IPS-11a (cell line): Measurements from ENCODE around the gene CBX1.

Experiments used
- H3K4me3 ChIP-seq: one replicate; pipeline ENCODE4 v1.5.1; 2013; ENCODE audit warnings: low read depth, low read length, control low read depth

CBX1 gene

DNA sequence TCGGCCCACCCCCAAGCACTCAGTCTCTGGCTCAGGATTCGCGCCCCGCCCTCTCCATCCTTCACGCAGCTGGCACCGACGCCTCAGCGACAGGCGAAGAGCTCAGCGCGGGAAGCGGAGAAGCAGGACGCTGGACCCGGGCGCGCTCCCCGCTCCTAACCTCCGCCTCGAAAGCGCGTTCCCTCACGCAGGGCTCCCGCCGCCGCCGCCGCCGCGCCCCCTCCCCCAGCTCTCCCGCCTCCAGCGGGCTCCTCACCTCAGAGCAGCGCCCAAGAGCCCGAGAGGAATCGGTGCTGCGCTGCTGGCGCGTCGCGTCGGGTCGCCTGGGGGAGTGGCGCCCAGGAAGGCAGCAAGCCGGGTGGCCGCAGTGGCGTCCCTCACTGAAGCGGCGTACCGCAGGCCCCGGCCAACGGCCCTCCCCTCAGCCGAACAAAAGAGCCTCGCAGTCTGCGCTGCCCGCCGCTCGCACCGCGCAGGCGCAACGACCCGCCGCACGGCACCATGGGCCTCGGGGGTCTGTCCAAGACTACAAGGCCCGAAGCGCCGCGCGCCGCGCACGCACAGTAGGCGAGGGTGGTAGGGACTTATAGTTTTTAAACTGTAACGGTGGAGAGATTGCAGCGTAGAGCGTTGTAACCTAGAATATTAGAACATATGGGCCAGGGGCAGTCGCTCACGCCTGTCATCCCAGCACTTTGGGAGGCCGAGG, at the start of gene CBX1:
Gene CBX1, minus strand, starts transcription at position 467 of the 709 bp plus-strand sequence. CDS start 24,474 bp downstream, outside the sequence.
- H3K4me3 ChIP-seq, result peak within 1 kb of the TSS; percentile 83

DNA sequence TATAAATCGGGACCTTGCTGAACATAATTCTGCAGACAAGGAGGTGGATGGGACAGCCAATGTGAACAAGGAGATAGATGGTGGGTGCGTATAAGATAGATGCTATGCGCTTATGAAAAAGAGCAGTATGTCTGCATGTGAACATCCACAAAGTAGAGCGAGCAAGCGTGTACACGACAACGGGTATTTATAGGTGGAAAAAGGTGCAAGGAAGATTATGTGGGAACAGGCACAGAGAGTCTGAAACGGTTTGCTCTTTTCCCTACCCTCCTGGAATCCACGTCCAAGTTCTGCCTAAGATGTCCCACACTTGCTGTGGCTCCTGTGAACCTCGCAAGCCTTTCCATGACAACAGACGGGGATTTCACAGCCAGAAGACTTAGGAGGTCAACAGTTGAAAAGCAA, 49.3 kb upstream of the CBX1 start:
- H3K4me3 ChIP-seq, result no peak overlapping the region

DNA sequence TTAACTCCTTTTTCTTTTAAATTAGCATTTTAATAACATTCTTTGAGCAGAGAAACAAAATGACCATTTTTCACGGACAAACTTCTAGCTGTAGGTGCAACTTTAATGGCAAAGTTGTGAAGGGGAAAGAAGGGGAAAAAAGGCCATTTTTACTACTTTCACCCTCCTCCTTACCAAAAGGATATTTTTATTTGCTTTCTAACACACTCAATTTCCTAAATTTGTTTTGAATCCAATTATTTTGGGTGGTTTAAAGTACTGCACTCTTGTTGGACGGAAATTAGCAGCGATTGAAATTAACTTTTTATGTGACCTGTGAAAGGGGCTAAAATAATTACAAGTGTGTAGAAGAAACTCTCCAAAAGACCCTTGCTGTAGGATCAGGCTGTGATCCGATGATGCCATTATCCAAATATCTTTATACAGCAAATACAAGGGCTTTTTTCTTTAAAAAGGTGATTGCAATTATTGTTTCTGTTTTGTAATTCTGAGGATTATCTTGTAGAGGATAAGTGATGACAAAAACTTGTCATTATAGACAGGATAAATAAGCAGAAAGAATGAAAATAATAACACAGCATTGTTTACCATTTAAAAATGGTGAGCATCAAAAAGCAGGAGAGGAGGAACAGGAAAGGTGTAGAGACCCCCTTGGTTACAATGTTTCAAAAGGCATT, 48.6 kb upstream of the CBX1 start:
- H3K4me3 ChIP-seq, result no peak overlapping the region

DNA sequence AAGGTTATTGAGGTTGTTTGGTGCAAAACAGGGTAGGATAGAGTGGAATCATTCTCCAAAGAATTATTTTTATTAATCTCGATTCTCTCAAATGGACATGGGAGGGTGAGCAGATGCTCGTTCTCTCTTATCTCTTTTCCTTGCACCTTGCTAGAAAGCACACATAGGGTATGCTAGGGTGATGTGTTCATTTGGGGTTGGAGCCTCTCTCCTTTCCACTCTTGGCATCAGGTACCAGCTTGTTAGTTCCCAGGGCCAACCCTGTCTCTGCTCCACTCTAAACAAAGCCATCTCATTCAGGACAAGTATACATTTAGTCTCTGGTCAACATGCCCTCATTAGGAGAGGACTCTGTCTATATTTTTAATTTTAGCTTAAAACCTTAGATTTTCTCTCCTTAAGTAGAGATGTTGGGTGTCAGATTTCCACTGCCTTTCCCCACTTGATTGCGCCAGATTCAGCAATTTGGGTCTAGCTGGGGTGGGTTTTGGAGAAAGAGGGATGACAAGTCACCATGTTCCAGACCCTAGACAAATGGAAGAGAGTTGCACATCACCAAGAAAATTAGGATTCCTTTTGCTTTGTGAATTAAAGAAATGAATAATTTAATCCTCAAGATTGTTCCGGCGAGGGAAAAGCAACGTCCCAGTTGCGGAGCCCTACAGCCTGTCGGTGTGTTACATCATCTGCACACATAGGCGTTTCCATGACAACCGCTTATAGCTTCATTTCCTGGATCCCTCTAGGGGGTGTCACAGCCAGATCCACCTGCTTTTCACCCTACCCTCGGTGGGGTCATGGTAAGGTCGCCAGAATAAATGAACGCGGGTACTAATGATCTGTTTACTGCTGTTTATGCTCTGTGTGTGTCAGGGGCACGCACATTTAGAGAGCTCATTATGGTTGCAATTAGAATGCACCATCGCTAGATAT, 47.8 kb upstream of the CBX1 start:
- no peak overlapping the region for H3K4me3 ChIP-seq

DNA sequence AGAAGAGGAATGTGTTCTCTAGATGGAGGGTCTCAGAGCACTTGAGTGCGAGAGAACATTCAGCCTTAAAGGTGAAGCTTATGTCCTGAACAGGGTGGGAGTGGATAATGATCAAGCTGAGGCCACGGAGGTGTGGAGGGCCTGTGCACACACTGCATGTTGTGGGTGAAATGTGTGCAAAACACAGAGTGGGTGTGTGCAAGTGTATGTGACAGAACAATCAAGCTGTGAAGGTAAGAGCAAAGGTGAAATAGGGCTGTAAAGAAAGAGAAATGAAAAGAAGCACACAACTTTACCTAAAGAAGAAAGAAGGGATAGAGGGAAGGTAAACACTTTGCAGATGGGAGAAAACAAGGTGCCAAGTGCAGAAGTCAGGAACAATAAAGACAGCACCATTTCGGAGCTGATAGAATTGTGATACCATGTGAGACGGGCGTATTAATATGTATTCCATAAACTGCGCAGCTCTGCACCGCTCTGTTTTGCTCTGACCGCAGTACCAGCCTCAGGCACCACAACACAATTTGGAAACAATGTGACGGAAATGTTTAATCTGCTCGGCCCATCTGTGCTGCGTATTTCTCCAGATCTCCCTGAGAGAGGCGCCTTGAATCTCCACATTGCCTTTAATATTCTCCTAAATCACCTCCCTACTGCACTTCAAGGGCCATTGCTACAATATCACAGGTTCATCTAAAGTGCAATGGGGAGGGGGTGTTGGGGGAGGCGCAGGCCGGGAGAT, 46.9 kb upstream of the CBX1 start:
- no peak overlapping the region for H3K4me3 ChIP-seq

DNA sequence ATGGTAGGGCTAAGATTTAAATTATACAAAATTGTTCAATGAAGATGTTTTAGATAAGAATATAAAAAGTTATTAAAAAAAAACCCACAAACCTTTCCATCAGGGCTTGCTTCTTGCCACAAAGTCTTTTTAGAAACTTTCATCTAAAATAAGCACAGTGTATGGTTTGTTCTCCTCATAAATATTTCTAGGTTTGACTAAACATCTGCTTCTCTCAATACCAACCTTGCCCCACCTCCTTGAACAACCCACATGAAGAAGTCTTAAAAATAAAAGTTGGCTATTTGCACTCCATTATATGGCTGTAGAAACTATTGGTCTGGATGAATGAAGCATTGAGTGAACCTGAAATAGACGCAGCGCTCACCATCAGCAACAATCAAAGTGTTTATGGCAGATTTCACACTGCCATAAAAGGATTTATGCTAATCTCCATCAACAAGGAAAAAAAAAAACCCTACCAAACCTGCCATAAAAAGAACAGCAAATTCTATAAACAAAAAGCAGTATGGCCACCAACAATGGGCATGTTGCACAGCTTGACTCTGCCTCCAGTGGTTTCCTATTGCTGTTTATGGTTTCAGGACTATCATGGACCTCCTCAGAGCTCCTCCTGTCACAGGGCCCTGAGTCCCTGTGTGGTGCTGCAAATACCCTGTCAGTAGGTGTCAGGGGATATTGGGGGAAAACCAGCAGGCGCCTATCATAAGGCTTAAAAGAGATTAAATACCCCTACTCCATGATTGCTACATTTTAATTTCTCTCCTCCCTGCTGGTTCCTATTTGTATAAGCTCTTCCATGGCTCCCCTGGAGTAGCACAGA, 43.9 kb upstream of the CBX1 start:
- H3K4me3 ChIP-seq, result no peak overlapping the region

DNA sequence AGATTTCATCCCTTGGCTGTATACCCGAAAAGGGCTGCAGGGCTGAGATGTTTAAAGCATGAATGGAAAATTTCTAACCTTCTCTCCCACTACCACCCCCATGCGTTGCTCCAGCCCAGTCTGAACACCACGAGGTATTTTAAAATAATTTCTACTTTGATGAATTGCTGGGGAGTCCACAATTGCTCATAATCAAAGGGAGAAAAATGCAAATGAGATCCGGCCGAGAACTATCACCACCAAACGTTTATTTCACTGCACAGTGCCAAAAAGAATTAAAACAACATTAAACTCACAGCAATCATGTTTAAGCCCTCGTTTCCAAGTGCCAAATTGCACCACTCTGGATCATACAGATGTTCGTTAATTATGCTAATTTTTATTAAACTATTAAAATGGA, 43.0 kb upstream of the CBX1 start:
- H3K4me3 ChIP-seq, result no peak overlapping the region

DNA sequence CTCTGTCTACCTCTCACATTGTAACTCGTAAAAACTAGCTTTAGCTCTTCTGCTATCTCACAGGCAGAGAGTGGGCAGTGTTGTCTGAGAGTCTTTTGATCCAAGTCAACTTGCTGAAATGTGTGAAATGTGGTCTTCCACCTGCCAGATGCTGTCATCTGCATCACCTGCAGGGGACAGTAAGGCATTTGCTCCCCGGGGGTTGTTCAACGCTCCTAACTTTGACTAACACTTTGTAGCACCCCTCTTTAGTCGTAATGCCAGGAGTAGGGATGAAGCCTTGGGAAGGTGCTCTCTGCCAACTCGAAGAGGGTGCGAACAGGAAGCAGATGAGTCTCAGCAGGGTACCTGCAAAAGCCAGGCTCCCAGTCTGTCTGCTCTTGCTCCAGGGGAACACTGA, 42.4 kb upstream of the CBX1 start:
- H3K4me3 ChIP-seq, result no peak overlapping the region

DNA sequence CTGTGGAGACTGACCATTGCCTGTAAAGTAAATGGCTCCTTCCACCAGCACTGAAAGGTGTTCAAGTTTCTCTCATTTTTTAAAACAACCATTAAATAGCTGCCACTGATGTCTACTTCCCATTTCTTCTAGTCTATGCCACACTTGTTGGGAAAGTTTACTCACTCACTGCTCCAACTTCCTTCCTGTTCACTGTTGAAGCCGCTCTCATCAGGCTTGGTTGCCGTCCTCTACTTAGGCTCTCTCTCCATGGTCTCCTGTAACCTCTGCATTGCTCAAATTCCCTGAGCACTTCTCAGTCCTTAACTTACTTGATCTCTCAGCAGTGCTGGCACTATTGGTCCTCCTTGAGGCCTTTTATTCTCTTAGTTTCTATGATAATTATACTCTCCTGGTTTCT, 38.7 kb upstream of the CBX1 start:
- no peak overlapping the region for H3K4me3 ChIP-seq

DNA sequence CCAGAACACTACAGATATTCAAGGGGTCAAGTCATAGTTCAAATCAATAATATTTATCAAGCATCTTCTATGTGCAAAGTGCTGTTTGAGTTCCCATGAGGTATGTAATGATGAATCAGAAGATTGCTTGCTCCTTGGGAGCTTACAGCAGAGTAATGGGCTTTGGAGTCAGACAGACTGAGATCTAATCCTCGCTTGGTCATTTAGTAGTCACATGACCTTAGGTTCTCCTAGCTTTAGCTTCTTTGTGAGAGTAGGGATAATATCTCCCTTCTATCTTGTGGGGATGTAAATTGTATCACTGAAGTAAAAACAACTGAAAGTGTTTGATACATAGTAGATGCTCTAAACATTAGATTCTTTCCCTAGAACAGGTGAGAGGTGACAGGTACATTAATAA, 36.4 kb upstream of the CBX1 start:
- H3K4me3 ChIP-seq, result no peak overlapping the region

DNA sequence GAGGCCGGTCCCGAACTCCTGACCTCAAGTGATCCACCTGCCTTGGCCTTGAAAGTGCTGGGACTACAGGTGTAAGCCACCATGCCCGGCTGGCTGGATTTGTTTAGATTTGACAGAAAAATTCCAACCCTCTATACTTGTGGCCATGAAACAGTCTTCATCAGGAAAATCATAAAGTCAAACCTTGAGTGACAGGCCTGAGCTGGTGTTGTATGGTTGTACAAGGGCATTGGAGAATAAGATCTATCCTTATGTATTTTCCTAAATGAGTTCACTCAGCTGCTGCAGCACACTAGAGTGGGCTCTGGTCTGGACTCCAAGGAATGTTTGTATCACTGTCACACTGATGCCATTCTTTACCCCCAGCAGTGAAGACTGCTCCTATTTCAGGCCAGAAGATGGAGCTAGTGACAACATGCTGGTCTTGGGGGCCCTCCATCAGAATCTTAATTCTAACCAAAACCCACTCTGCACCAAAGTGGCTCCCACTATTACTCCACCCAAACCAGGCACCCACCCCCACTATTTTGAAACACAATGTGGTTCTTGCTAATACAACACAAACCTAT, 33.7 kb upstream of the CBX1 start:
- no peak overlapping the region for H3K4me3 ChIP-seq

DNA sequence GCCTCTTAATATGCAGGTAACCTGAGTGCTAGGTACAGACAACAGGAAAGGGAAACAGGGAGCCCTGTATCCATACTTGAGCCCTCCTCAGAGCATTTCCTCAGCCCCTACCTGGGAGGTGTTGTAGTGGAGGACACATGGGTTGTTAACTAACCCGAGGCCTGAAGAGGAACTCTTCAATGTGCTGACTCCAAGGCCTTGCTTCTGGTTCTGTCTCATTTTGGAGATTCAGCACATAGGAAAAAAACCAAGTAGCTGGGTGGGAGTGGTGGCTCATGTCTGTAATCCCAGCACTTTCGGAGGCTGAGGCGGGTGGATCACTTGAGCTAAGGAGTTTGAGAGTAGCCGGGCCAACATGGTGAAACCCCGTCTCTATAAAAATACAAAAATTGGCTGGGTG, 31.1 kb upstream of the CBX1 start:
- H3K4me3 ChIP-seq, result no peak overlapping the region

DNA sequence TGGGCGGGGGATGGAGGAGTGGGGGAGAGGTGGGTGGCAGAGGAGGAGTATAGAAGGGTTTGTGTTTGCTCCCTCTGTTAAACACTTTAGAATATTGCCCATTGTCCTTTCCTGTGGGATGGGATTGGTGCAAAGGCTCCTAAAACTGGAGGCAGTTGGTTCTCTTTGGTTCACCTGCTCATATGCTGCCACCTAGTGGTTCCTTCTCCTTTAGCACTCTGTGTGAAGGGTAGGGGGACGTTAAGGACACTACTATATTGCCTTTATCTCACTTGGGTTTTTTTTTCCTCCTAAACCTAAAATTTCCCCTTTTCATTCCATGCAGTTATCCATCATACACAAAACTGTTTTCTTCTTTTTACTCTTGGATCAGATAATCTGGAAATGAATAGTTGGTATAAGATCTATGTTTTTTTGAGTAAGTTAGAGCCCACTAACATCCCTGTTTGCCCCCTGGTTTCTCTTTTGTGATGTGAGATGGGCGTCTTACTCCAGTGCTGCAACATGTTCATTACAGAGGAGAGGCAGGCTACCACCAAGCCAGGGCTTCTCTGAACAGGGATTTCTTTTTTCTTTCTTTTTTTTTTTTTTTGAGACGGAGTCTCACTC, 30.0 kb upstream of the CBX1 start:
- H3K4me3 ChIP-seq, result no peak overlapping the region

DNA sequence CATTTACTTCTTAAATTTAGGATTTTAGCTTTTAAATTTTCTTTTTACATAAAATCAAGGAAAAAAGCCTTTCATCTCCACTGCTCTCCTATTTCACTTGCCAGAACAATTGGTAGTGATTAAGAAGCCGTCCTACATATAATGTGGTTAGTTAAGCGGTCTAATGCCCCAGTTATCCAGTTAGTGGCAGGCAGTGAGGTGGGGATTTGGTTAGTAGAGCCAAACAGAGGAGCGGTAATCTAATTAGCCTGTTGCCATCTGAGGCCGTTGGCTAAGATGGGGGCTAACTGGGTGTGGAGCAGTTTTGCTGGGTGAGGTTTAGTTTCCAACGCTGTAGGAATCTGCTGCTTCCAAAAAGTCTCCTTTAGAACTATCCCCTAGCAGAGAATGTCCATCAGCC, 28.7 kb upstream of the CBX1 start:
- H3K4me3 ChIP-seq, result no peak overlapping the region

DNA sequence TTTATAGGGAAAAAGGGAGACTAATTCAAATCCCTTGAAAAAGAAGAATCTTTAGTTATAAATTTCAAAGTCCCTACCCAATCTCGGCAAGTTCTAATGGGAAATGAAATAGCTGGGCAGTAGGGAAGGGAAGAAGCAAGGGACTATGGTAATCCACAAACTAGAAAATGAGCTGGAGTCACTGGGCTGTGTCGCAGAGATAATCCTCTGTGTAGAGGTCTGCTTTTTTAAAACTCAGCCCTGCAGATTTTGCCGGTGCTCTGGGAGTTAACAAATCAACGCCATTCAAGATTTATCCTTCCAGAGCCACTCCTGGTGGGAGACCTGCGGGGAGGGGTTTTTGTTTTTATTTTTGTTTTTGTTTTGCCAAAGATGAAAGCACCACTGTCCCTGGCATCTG, 27.1 kb upstream of the CBX1 start:
- H3K4me3 ChIP-seq, result no peak overlapping the region

DNA sequence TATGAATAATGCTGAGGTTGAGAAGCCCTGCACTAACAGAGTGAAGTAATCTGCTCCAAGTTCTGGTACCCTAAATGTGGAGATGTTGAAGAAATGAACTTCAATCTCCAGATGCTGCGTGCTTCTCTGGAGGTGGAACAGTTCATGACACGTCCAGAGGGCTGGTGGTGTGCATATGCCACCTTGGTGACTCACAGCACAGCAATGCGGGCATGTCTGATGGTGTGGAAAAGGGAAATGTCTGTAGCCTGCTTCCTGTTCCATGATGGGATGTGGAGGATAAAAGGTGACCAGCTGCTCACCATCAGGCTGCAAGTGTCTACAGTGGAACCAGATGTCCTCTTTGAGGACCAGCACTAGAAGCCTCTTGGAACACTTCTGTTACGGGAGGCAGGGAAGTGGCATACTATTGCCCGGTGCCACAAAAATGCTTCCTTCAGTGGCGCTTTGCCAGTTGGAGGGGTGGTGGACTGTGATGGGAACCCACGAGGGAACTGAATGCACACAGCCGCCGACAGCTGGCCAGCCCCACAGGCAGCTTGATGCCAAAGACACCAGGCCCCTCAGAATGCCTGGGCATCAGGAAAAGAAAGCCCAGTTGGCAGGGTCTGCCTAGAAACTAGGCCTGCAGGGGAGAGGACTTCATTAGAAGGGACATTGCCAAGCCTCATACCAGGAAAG, 26.2 kb upstream of the CBX1 start:
- no peak overlapping the region for H3K4me3 ChIP-seq

DNA sequence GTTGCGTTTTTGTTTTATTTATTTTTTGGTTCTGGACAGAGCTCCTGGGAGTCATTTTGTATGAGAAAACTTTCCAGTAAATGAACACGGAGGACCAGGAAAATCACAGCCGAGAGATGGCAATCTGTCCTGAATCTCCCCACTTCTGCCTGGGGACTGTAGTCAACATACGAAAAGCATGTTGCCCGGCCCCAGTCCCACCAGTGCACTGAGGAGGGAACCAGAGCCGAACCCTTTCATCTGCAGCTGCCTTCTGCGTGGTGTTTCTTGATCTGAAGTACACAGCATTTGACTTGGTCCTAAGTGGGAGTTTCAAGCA, 25.2 kb upstream of the CBX1 start:
- no peak overlapping the region for H3K4me3 ChIP-seq

DNA sequence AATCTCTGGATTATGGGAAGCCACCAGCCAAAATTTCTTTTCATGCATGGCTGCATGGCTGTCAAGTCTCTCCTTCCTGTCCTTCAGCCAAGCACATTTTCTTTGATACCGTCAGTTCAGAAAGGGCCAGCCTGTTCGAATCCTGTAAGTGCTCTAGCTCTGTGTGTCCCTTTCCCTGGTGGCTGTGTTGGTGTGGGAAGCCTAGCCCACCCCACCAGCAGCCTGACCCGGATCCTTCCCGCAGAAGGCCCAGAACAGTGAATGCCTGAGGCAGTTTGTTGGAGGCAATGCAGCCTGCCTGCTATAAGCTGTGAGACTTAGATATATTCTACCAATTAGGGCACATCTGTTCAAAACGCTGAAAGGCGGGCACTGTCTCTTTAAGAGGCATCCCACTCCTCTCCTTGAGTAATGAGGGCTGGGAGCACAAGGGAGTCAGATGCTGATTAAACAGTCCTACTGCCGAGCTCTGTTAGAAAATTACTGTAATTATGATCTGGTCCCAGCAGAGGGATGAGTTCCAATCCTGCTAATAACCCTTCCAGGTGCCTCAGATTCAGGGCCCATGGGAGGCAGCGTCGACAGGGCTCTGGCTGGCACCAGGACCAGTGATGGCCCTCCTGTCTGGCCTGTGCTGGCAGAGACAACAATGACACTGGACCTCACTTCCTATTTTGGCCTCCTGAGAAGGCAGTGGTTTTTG, 24.7 kb upstream of the CBX1 start:
- H3K4me3 ChIP-seq, result no peak overlapping the region
